HG03025 (cell line): ENCODE measurements around the gene KCNF1.
"Not testable (repeated sequence)": the region's sequence is repeated elsewhere in the genome, so short reads cannot be mapped to it uniquely, and the experiment has no call there.

Experiments used
- ATAC-seq: cut with Tn5 transposase; IDR thresholded peaks from one replicate; pipeline ENCODE4 v1.9.1; 2021; ENCODE audit warnings: mild to moderate bottlenecking, moderate library complexity; ENCODE audit not compliant: unreplicated experiment, low FRiP score

KCNF1 gene

DNA sequence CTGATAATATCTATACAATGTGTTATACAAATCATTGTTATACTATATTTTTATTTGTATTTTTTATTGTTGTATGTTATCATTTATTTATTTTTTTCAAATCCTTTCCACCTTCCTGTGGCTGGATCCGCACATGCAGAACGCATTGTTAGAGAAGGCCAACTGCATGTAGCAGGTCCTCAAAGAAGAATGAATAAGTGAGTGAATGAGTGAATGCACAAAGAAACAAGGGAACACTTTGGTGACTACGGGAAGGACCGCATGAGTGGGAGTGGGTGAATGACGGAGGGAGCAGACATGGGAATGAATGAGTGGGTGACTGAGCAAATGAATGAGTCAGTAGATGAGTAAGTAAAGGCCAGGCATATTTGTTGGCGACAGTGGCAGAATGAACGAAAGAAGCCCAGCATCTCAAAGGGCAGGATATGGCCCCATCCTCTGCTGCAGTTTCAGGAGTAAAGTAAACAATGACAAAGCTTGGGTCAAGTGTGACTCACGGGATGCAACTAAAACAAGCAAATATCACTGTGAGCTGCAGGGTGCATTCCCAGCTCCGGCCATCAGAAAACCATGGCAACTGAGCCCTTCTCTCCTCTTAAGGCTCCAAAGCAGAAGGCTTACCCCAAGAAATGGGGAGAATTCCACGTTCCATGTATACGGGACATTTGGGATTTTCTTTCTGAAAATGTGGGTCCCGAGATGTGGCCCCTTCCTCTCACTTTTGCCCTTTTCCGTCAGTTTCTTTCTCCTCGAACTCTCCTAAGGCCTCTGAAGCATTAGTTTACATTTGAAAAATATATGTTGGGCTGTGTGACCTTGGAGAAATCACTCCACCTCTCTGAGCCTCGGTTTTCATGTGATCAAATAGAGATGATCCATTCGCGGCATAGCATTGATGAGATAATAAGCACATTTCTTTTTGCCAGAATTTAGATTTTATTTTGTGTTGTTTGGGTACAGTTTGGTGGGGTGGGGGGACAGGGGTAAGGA, 24.5 kb downstream of the KCNF1 start:
- ATAC-seq: no peak

DNA sequence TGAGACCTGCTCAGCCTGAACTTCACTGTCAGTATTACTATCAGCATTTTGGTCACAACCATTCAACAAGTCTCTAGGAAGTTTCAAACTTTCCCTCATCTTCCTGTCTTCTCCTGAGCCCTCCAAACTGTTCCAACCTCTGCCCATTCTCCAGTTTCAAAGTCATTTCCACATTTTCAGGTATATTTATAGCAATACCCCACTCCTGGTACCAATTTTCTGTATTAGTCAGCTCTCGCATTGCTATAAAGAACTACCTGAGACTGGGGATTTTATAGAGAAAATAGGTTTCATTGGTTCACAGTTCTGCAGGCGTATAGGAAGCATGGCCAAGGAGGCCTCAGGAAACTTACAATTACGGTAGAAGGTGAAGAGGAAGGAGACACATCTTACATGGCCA, 27.3 kb downstream of the KCNF1 start:
- ATAC-seq: no peak

DNA sequence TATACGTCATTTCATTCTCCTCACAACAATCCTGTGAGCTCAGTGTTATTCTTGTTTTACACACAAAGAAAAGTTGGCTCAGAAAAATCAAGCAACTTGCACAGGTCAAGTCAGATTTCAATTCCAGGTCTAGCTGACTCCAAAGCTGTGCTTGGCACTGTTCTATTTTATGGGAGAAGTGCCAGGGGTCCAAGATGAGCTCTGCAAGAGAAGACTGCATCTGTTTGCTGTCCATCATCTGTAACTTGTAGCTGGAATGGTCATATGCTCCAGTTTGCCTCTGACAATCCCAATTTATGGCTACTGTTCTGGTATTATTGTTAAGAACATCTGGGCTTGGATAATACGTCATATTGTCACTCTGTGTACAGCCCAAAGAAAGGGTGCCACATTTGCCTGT, 28.9 kb downstream of the KCNF1 start:
- ATAC-seq: no peak

DNA sequence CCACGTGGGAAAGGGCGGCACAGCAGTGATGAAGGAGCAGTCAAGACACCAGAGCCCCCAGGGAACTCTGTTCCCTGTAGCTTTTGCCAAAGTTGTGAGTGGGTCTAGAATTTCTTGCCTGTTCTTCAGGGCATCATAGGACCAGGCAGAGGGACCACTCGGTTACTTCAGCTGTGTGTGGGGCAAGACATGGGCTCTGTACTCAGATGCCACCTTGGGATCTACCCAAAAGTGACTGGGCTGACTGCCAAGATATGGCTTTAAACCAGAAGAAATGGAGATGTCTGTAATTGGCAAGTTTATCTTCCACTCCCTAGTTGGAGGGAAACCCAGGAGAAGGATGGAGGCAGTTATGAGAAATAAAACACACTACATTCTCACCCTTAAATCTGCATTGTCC, 29.6 kb downstream of the KCNF1 start:
- ATAC-seq: no peak

DNA sequence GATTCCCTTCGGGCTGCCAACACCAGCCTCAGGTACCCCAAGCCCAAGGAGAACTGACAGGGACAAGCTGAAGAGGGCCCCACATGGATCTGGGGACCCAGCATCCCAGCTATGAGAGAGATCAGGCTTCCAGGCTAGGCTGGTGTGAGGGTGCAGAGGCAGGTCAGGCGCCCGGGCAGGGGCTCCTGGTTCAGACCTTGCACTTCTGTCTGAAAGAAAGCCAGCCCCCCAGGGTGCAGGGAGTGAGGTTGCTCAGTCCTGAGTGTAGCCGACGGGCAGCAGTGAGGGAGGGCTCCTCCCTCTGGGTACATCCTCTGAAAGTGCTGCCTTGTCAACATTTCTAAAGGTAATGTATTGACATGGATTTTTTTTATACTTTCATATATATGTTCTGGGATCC, 33.1 kb downstream of the KCNF1 start:
- no peak for ATAC-seq

DNA sequence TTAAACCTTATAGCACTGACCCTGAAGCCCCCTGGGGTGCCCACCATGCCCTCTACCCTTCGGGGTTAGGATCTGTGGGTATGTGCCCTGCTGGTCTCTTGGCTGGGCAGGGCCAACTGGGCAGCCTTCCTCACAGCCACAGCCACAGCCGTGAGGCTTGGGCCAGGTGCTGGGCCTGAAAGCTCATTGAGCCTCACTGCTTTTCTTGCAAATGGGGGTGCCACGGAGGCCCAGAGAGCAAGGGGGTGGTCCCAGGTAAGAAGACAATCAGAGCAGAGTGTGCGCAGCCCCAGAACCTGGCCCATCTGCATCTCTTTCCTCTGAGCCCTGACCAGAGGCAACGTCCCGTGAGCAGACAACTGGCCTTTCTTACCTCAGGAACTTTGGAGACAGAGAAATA, 34.7 kb downstream of the KCNF1 start:
- no peak for ATAC-seq

DNA sequence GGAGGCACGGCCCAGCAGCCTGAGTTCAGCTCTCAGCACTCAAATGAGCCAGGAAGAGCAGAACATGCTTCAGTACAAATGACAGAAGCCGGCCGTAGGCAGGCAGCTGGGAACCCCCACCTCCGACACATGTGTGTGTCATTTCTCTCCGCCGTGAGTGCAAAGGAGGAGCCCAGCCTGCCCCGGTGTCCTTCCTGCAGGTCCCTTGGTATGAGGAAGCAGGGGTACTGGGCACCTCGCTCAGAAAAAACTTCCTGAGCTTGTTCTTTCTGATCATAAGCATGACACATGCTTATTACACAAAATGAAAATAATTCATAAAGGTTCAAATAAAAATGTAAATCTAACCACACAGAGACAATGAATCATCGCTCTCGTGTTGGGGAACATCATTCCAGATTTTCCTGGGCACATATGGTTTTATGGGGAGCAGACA, 35.3 kb downstream of the KCNF1 start:
- no peak for ATAC-seq

DNA sequence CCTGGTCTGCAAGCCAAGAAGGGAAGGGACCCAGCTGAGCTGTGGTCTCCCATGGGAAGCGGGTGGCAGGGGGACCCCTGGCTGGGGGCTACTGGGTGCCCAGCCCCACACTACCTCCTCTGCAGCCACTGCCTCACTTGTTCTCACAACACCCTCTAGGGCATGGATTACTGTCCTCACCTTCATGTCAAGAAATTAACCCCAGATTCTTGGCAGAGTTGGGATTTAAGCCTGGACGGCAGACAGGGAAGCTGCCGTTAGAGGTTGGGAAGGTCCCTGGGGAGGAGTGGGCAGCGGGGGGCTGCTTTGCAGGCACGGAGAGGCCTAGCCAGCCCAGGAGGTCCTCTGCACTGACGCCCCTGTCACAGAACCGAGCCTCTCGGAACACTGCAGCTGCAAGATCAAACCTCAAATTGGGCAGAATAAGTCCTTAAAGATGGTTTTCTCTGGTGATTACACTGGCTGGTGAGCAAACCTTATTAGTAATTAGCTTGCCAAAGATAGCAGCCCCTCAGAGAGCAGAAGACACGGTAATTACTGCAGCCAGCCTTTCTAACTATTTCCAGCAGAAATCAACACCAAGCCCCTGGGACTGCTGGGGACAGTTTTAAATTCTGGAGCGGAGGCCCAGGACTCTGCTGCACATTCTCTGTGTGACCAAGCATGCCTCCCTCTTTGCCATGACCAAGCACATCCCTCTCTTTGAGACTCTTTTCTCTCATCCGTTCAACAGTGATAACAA, 35.9 kb downstream of the KCNF1 start:
- no peak for ATAC-seq

DNA sequence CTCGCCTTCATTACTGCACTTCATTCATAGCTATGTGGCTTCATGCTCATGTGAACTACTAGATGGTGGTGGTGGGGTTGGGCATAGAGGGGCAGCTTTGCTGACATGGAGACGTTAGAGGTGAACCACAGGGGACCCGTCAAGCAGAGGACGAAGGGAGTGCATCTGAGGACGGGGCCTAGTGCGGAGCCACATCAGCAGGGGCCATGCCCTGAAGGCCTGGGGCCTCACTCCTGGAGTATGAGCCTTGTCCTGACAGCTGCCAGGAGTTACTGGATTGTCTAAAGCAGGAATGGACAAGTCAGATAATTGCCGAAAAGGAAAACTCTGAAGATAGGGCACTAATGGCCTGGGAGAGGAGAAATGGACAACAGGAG, 36.4 kb downstream of the KCNF1 start:
- no peak for ATAC-seq

DNA sequence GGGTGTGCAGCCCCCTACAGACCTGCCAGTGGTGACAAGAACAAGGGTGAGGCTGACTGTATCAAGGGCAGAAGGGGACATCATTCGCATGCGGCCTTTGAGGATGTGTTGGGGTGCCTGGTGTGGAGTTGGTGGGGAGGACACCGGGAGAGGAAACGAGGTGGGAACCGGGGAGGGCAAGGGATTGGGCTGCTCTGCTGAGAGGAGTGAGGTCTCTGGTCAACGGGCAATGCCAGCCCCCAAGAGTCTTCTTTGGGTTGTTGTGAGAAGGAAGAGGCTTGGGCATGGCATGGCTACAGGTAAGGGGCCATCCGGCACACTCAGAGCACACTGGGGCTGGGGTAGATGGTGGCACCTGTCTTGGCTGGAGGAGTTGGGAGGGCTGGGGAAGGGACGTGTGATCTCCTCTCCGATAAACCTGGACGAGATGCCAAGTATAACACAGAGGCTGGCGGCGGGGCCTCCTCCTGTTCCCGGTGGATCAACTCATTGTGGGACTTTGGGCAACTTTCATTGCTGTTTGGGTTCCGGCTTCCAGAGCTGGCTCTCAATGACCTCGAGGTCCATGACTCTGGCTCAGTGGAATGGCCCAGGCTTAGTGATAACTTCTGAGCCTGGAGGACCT, 37.0 kb downstream of the KCNF1 start:
- ATAC-seq: no peak

DNA sequence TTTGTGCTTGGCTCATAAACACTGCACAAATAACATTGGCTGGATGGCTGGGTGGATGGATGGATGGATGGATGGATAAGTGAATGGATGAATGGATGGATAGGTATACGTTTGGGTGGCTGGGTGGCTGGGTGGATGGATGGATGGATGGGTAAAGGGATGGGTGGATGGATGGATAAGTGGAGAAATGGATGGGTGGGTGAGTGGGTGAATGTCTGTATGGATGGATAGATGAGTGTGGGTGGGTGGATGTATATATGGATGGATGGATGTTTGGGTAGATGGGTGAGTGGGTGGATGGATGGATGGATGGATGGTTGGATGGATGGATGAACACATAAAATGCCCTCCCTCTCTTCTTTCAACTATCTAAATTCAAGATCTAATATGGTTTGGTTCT, 38.1 kb downstream of the KCNF1 start:
- no peak for ATAC-seq

DNA sequence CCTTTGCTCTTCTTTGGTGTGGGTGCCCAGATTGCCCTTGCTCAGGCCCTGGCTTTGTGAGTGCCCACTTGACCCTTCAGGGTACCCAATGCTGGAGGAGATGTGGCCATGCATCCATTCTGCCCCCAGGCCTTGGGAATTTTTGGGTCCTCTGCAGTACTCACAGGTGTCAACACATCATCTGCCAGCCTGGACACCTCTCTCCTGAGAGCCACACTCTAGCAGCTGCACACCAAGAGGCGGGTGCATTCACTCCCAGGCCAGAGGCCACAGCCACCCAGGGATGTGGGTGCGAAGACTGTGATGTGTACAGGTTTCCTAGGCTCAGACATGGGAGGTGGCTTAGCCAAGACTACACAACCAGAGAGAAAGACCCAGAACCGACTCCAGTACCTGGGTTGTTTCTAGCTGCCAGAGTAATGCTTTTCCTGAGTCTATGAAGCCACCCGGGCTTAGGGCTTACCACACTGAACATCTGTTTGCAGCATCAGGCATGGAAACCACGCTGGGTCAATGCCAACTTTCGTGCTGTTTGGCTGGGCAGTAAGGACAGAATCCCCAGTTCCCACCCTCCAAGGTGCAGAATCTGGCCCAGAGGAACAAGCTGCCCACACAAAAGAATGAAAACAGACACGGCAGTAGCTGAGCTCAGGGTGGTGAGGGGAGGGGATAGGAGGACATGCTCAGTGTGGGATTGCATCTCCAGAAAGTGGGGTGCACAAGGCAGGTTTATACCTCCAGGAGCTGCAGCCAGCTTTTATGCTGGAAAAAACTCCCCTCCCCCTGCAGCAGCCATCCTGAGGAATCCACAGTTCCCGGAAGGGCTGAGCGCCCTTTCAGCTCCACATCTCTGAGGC, 40.1 kb downstream of the KCNF1 start:
- ATAC-seq: no peak

DNA sequence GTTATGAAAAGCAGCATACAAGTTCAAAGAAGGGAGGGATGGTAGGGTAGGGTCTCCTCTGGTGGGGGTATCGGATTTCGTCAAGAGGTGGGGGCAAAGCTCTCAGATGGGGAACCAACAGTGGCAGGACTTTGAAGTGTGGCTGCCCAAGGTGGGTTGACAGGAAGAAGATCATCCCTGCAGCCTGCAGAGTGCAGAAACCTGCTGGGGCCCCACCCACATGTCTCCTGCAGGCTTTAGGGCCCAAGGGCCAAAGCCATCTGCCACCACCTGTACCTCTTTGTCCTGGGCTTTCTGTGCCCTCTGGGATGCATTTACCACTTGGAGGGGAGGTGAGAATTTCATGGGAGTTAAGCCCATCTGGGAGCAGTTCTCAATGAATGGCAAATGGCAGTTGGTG, 42.7 kb downstream of the KCNF1 start:
- no peak for ATAC-seq

DNA sequence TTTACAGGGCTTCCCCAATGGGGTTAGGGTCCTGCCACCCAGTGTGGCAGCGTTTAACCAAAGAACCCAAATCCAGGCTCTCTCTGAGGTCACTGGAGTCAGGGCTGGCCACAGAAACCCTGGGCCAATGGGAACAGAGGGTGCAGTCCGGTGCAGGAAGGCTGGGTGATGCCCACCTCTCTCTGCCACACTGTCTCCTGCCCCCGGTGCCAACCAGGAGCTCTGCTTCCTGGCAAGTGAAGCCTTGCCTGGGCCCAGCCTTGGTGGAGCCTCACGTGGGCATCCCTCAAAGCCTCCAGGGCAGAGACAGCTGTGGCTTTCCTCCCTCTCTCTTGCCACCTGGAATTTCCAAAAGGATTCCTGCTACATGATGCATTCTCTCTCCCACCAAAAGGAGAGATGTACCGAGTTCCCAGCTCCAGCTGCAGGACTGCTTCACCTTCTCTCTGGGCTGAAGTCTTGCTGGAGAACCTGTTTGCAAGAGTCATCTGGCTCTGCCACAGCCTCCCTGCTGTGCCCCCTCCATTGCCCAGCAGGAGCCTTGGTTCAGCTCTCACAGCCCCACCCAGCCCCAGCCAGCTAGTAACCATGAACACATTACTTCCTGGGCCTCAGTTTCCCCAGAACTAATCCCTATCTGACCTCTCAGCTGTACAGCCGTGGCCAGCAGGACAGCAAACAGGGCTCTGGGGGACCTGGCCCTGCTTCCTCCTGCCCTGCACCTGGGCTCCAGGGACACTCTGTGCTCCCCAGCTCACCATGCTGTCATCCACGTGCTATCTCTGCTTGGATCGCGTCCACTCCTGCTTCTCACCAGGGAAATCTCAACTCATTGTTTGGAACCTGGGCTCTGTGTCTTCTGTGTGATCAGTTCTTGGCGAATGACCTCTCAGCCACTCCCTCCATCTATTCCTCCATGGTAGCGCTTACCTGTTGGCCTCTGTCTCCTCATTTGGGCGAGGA, 43.4 kb downstream of the KCNF1 start:
- no peak for ATAC-seq

DNA sequence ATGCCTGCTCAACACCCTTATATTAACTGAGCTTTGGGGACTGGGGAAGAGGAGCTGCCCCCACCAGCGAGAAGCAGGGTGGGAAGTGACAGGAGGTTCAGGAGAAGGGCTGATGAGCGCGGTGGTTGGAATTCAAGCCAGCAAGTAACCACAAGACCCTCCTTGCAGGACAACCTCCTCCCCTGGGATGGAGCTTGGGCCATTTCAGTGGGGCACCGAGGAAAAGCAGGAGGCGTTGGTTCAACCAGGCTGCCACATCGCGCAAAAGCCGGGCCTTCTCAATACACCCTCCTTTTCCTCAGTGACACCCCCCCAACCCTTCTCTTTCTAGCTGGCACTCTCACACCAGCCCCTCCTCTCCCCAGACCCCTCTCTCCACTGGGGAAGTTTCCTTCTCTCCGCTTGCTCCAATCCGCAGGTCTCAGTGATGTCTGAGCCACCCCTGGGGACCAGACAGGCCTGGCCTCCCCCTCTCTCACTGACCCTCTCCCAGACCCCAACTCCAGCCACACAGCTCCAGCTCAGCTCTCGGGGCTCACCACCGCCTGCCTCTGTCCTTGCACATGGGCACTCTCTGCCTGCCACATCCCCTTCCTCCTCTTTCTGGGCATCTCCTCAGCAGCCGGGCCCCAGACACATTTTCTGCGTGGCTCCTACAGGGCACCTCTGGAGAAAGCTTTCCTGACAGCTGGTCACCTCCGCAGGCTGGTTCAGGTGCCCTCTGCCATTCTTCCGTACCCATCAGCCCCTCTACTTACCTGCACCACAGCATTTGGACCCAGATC, 44.5 kb downstream of the KCNF1 start:
- ATAC-seq: no peak

DNA sequence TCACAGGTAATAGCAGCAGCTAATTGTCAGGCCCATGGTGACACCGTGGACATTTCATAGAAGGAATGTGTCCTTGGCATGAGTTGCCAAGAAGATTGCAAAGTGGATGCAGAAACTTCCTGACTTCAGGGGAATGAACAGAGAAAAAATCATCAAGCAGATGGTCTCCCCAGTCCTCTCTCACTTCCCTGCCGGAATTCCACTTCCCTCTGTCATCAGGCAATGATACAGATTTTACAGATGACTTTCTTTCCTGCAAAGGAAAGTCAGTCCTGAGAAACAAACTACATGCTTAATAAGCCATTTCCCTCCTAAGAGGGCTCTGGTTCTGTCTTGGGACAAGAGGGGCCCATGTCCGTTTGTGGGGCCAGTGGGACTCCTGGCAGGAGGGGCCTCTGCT, 45.7 kb downstream of the KCNF1 start:
- ATAC-seq: no peak

DNA sequence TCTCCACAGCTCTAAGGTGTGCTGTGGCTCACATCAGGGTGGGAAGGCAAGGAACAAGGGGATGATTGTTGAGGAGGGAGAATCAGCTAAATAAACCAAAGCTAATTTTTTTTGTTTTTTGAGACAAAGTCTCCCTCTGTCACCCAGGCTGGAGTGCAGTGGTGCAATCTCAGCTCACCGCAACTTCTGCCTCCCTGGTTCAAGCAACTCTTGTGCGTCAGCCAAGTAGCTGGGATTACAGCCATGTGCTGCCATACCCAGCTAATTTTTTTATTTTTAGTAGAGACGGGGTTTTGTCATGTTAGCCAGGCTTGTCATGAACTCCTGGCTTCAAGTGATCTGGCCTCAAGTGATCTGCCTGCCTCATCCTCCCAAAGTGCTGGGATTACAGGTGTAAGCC, 46.7 kb downstream of the KCNF1 start:
- not testable (repeated sequence) for ATAC-seq
